Measurements from ENCODE around the gene CAST.

Gene CAST

GRCh38 chr5:96808868-96809558, 146.8 kb downstream of the CAST start:
- in situ Hi-C loops (cut with HindIII; ENCODE audit: low sequenced_read_pairs): no loop called here
- TF ChIP-seq, protein P1, sequence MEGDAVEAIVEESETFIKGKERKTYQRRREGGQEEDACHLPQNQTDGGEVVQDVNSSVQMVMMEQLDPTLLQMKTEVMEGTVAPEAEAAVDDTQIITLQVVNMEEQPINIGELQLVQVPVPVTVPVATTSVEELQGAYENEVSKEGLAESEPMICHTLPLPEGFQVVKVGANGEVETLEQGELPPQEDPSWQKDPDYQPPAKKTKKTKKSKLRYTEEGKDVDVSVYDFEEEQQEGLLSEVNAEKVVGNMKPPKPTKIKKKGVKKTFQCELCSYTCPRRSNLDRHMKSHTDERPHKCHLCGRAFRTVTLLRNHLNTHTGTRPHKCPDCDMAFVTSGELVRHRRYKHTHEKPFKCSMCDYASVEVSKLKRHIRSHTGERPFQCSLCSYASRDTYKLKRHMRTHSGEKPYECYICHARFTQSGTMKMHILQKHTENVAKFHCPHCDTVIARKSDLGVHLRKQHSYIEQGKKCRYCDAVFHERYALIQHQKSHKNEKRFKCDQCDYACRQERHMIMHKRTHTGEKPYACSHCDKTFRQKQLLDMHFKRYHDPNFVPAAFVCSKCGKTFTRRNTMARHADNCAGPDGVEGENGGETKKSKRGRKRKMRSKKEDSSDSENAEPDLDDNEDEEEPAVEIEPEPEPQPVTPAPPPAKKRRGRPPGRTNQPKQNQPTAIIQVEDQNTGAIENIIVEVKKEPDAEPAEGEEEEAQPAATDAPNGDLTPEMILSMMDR (IDR thresholded peaks at IDR 0.05; ENCODE audit: low read depth, low read length, missing control alignments): no peak
- H3K4me3 ChIP-seq (ENCODE audit: low read depth, low read length): no peak overlapping the region
- no peak for DNase-seq (ENCODE audit: low read depth)

- TF ChIP-seq, protein P1 (IDR thresholded peaks at IDR 0.05; ENCODE audit: low read depth, low read length, missing control alignments): no peak
- no peak for DNase-seq (ENCODE audit: low read depth)
- in situ Hi-C loops (cut with HindIII; ENCODE audit: low sequenced_read_pairs): no loop called here
- no peak overlapping the region for H3K4me3 ChIP-seq (ENCODE audit: low read depth, low read length)
Measured at GRCh38 chr5:96809921-96810320, 147.7 kb downstream of the CAST start.

GRCh38 chr5:96812851-96813250, 150.7 kb downstream of the CAST start:
- TF ChIP-seq, protein P1 (IDR thresholded peaks at IDR 0.05; ENCODE audit: low read depth, low read length, missing control alignments): no peak
- in situ Hi-C loops (cut with HindIII; ENCODE audit: low sequenced_read_pairs): no loop called here
- no peak overlapping the region for H3K4me3 ChIP-seq (ENCODE audit: low read depth, low read length)
- DNase-seq (ENCODE audit: low read depth): no peak

DNA sequence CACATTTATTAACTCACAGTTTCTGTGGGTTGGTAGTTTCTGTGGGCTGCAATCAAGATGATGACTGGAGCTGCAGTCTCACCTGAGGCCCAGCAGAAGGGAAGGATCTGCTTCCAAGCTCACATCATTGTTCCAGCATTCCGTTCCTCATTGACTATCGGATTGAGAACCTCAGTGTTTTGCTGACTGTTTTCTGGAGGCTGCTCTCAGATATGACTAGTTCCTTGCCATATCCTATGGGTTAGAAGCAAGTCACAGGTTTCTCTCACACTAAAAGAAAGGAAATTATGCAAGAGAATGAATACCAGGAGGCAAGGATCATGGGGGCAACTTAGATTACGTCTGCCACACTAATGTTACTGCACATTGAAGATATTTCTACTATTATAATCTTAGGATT, 151.9 kb downstream of the CAST start:
- TF ChIP-seq, protein P1 (IDR thresholded peaks at IDR 0.05; ENCODE audit: low read depth, low read length, missing control alignments): no peak
- in situ Hi-C loops (cut with HindIII; ENCODE audit: low sequenced_read_pairs): no loop called here
- no peak overlapping the region for H3K4me3 ChIP-seq (ENCODE audit: low read depth, low read length)
- DNase-seq (ENCODE audit: low read depth): no peak

DNA sequence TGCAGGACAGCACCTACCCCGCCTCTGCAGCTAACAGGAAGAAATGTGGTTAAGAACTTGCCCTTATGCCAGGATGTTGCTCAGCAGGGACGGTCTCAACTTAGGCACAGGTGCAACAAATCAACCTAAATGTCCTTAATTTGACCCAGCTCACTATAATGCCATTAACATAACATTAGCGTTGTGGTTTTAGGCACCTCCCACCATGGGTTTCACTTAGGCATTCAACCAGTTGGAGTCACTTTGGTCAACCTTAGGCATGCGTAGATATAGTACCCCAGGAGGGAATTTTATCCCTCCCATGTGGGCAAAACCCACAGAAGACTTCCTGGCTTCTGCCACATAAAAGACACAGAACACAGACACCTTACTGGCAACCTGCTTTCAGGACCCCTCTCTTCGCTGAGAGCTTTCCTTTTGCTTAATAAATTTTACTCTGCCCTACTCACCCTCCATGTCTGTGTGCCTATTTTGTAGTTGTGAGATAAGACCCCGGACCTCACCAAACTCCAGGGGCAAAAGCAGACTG, 154.3 kb downstream of the CAST start:
- TF ChIP-seq, protein P1 (IDR thresholded peaks at IDR 0.05; ENCODE audit: low read depth, low read length, missing control alignments): no peak
- in situ Hi-C loops (cut with HindIII; ENCODE audit: low sequenced_read_pairs): no loop called here
- H3K4me3 ChIP-seq (ENCODE audit: low read depth, low read length): no peak overlapping the region
- DNase-seq (ENCODE audit: low read depth): no peak

DNA sequence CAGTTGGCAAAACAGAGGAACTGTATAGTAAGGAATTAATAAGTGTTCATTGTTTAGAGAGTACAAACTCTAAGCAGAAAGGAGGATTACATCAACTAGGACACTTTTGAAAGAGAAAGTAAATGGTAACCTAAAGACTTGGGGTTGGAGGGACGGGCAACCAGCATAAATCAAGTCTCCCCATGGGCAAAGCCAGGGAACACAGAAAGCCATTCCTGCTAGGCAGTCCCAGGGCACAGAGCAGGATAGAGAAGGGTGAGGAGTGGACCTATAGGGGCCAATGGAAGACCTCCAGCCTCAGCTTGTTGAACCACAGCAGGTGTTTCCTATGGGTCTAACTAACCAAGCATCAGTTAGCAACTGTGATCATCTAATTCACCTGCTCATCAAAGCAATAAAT, 154.8 kb downstream of the CAST start:
- no peak overlapping the region for H3K4me3 ChIP-seq (ENCODE audit: low read depth, low read length)
- in situ Hi-C loops (cut with HindIII; ENCODE audit: low sequenced_read_pairs): no loop called here
- TF ChIP-seq, protein P1 (IDR thresholded peaks at IDR 0.05; ENCODE audit: low read depth, low read length, missing control alignments): no peak
- no peak for DNase-seq (ENCODE audit: low read depth)
